Glutamatergic neuron (in vitro differentiated cells): ENCODE data around the gene SV2B. TPM values are rescaled to one million over a fixed set of nuclear protein-coding genes. Genes with fewer than 3 reads are reported as not detected.

ENCODE experiments used
- DNase-seq: peaks from one replicate; pipeline ENCODE4 v3.0.0; 2022
- H3K27ac Mint-ChIP-seq: one replicate; pipeline ENCODE4 v1.8.0; 2020; ENCODE audit warnings: mild to moderate bottlenecking, mixed read lengths, inconsistent platforms; ENCODE audit not compliant: unreplicated experiment
- H3K27me3 Mint-ChIP-seq: one replicate; pipeline ENCODE4 v1.8.0; 2020; ENCODE audit warnings: mild to moderate bottlenecking, moderate library complexity, mixed read lengths, inconsistent platforms; ENCODE audit not compliant: unreplicated experiment
- H3K36me3 Mint-ChIP-seq: one replicate; pipeline ENCODE4 v1.8.0; 2020; ENCODE audit warnings: mild to moderate bottlenecking, mixed read lengths, inconsistent platforms; ENCODE audit not compliant: unreplicated experiment
- H3K4me1 Mint-ChIP-seq: one replicate; pipeline ENCODE4 v1.8.0; 2020; ENCODE audit warnings: mild to moderate bottlenecking, low read depth, mixed read lengths, inconsistent platforms; ENCODE audit not compliant: unreplicated experiment
- H3K4me3 Mint-ChIP-seq: one replicate; pipeline ENCODE4 v1.8.0; 2020; ENCODE audit warnings: mild to moderate bottlenecking, mixed read lengths, inconsistent platforms; ENCODE audit not compliant: unreplicated experiment
- H3K9me3 Mint-ChIP-seq: one replicate; pipeline ENCODE4 v1.8.0; 2020; ENCODE audit warnings: mild to moderate bottlenecking, moderate library complexity, mixed read lengths, inconsistent platforms; ENCODE audit not compliant: unreplicated experiment
- CTCF ChIP-seq: fragments of 200-600 bp; sonication (generic); IDR thresholded peaks from one replicate; pipeline ENCODE4 v1.5.0; 2021; ENCODE audit not compliant: partially characterized antibody, unreplicated experiment
- total RNA-seq: library from RNA; stranded (reverse); fragmentation: NEBNext Ultra II Directional; extraction: Animal tissue kit (Norgen Biotek cat#: 25700); gene quantifications from one replicate; pipeline ENCODE4 v1.2.1, GENCODE V29; 2021; ENCODE audit not compliant: unreplicated experiment

SV2B gene
- total RNA-seq, 1 donor from 2014 or later = 7.1 TPM

DNA sequence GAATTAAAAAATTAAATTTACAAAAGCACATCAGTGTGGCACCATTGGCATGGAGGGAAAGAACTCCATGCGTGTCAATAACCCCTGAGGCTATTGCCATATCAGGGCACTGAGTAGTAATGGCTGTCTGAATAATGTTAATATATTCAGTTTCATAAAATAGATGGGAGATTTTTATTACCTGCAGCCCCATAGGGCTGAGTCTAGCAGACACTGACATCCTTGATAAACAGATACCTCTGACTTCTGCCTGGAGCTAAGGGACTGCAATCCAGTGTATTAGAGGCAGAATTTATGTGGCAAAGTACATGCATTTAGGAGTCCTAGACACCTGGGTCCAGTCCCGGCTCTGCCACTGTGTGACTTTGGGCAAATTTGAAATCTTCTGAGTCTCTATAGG is 38.8 kb upstream of the SV2B start:
- Mint-ChIP-seq H3K27ac (no peak overlapping the region), H3K4me3 (no peak overlapping the region), H3K27me3 (peaks cover 2% of the 10 kb centered on the region), H3K36me3 (no peaks in the 10 kb centered on the region), H3K9me3 (peaks cover 2% of the 10 kb centered on the region), H3K4me1 (no peaks in the 10 kb centered on the region)
- DNase-seq = no peak
- TF ChIP-seq CTCF = no peak

- no peak for TF ChIP-seq CTCF
- Mint-ChIP-seq H3K4me3 (no peak overlapping the region), H3K27ac (no peak overlapping the region), H3K36me3 (no peaks in the 10 kb centered on the region), H3K9me3 (peaks cover 2% of the 10 kb centered on the region), H3K27me3 (peaks cover 2% of the 10 kb centered on the region), H3K4me1 (no peaks in the 10 kb centered on the region)
- DNase-seq = no peak
Measured at GRCh38 chr15:91061997-91062396, 38.1 kb upstream of the SV2B start.

GRCh38 chr15:91065505-91065904 is 34.6 kb upstream of the SV2B start:
- H3K4me3 Mint-ChIP-seq = no peak overlapping the region
- TF ChIP-seq CTCF = no peak
- peaks cover 5% of the 10 kb centered on the region for H3K4me1 Mint-ChIP-seq
- no peak for DNase-seq
- H3K27me3 Mint-ChIP-seq = peaks cover 2% of the 10 kb centered on the region
- H3K9me3 Mint-ChIP-seq = peaks cover 3% of the 10 kb centered on the region
- H3K36me3 Mint-ChIP-seq = no peaks in the 10 kb centered on the region
- no peak overlapping the region for H3K27ac Mint-ChIP-seq

DNA sequence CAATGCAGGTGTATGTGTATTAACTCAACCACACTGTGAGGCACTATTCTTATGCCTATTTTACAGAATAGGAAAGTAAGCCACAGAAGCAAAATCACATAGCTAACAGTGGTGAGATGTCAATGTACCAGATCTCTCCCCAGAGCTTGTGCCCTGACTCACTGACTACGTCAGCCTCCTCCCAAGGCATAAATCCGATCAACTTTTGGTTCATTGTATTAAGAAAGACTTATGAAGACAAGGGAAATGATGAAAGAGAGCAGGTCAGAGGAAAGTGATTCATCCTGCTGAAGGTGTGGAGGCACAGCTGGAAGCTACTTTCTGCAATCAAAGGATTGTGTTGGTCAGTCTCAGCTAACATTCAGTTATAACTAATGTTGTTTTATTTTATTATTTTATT is 33.0 kb upstream of the SV2B start:
- Mint-ChIP-seq H3K4me1 (peaks cover 5% of the 10 kb centered on the region), H3K9me3 (peaks cover 3% of the 10 kb centered on the region), H3K4me3 (no peak overlapping the region), H3K27me3 (peaks cover 2% of the 10 kb centered on the region), H3K27ac (no peak overlapping the region), H3K36me3 (no peaks in the 10 kb centered on the region)
- no peak for DNase-seq
- no peak for TF ChIP-seq CTCF

DNA sequence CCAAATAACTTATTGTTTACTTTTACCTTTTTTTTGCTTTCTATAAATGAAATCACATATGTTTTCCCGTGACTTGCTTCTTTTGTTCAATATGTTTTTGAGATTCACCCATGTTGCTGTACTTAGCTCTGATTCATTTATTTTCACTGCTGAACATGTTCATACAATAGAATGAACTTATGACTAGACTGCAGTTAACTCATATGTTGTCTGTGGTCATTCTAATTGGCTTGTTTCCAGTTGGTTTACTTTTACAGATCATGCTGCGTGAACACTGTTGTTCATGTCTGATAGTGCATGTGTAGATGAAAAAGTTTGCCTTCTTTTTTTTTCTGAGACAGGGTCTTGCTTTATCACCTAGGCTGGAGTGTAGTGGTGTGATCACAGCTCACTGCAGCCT is 31.6 kb upstream of the SV2B start:
- no peak overlapping the region for H3K27ac Mint-ChIP-seq
- no peak for TF ChIP-seq CTCF
- DNase-seq = no peak
- no peaks in the 10 kb centered on the region for H3K36me3 Mint-ChIP-seq
- no peak overlapping the region for H3K4me3 Mint-ChIP-seq
- H3K27me3 Mint-ChIP-seq = peaks cover 2% of the 10 kb centered on the region
- peaks cover 3% of the 10 kb centered on the region for H3K9me3 Mint-ChIP-seq
- peaks cover 5% of the 10 kb centered on the region for H3K4me1 Mint-ChIP-seq
